HepG2 (cell line): Measurements from ENCODE around the gene CD300A. TPM values are rescaled to one million over a fixed set of nuclear protein-coding genes. Genes with fewer than 3 reads are reported as not detected.

Source experiments
- ATAC-seq: fragments of 200-7000 bp; cut with Tn5 transposase; 3 replicates; pipeline ENCODE4 v1.9.1; 2020; ENCODE audit warnings: mild to moderate bottlenecking, moderate library complexity
- BruUV-seq: library from RNA; stranded (reverse); fragments of 400-500 nt; replicated peaks from 2 replicates; lab custom pipeline; 2021; lab: Mats Ljungman, UMichigan
- CTCF ChIA-PET: fragments of 300-600 bp; formaldehyde crosslinking; extraction: SDS; loops from one replicate; lab custom pipeline; 2021; ENCODE audit warnings: low total read pairs, inconsistent platforms, low intra/inter-chr PET ratio; lab: Yijun Ruan, JAX
- POLR2A ChIA-PET: fragments of 350-600 bp; sonication (Branson Sonifier 250); formaldehyde crosslinking; loops from one replicate; lab custom pipeline; 2020; ENCODE audit warnings: antibody characterized with exemption, inconsistent platforms; lab: Yijun Ruan, JAX
- DNase-seq: peaks from one replicate; pipeline ENCODE4 v3.0.0-alpha.2; 2015; ENCODE audit warnings: low spot score
- FAIRE-seq: peaks from 3 replicates; lab custom pipeline; 2011; peaks lifted over from hg19 to GRCh38; lab: Jason Lieb, UNC
- H2AFZ ChIP-seq: one replicate; pipeline ENCODE4 v1.6.1; 2011; ENCODE audit warnings: low read length, inconsistent platforms
- H3K27ac ChIP-seq: fragments of 300-600 bp; 3 replicates; pipeline ENCODE4 v1.8.0; 2011; ENCODE audit warnings: mixed run types, mild to moderate bottlenecking, mixed read lengths, low read length, inconsistent platforms; ENCODE audit not compliant: insufficient read depth; ENCODE audit errors: extremely low read length
- H3K27me3 ChIP-seq, 2 experiments: fragments of 200-600 bp in 1 of 2; 2 replicates in 1 of 2; 3 replicates in 1 of 2; pipeline versions ENCODE4 v1.6.0 to v1.8.0; 2011; ENCODE audit warnings: low read length in 2 of 2, mild to moderate bottlenecking in 2 of 2, moderate library complexity in 2 of 2, inconsistent platforms in 1 of 2; ENCODE audit not compliant: insufficient read depth in 2 of 2, control insufficient read depth in 1 of 2
- H3K36me3 ChIP-seq, 2 experiments: fragments of 200-600 bp in 1 of 2; replicated peaks in 1 of 2; 2 replicates in 1 of 2; 3 replicates in 1 of 2; pipeline versions ENCODE4 v1.5.1 to v1.8.0; 2011; ENCODE audit warnings: low read length in 2 of 2, inconsistent platforms in 1 of 2; ENCODE audit not compliant: insufficient read depth in 2 of 2, control insufficient read depth in 1 of 2
- H3K4me1 ChIP-seq: 2 replicates; pipeline ENCODE4 v1.5.1; 2012; ENCODE audit warnings: low read length, inconsistent platforms; ENCODE audit not compliant: insufficient read depth
- H3K4me2 ChIP-seq: 2 replicates; pipeline ENCODE4 v1.6.0; 2011; ENCODE audit warnings: low read depth, low read length, inconsistent platforms
- H3K4me3 ChIP-seq, 3 experiments: fragments of 200-600 bp in 1 of 3; sonication (generic), shearing (Covaris generic) in 1 of 3; replicated peaks in 1 of 3; 2 replicates each; pipeline ENCODE4 v1.5.1; 2011 to 2016; ENCODE audit warnings: low read length in 3 of 3, inconsistent platforms in 2 of 3, low read depth in 2 of 3, mild to moderate bottlenecking in 2 of 3, control low read depth in 1 of 3, mixed read lengths in 1 of 3; ENCODE audit not compliant: insufficient read depth in 1 of 3
- H3K79me2 ChIP-seq: one replicate; pipeline ENCODE4 v1.6.1; 2011; ENCODE audit warnings: low read length, inconsistent platforms; ENCODE audit not compliant: insufficient read depth
- H3K9ac ChIP-seq: 2 replicates; pipeline ENCODE4 v1.6.0; 2011; ENCODE audit warnings: mild to moderate bottlenecking, low read depth, low read length, inconsistent platforms; ENCODE audit not compliant: insufficient read depth
- H3K9me3 ChIP-seq: 2 replicates; pipeline ENCODE4 v1.5.1; 2012; ENCODE audit warnings: mild to moderate bottlenecking, low read length
- H4K20me1 ChIP-seq: 2 replicates; pipeline ENCODE4 v1.6.0; 2011; ENCODE audit warnings: inconsistent platforms, mild to moderate bottlenecking, low read length, moderate library complexity; ENCODE audit not compliant: insufficient read depth
- ARID2 ChIP-seq: sonication (generic); formaldehyde crosslinking; IDR thresholded peaks from 2 replicates; pipeline ENCODE4 v1.8.1; 2022; ENCODE audit warnings: mild to moderate bottlenecking, missing genetic modification reagents, borderline replicate concordance
- ATF2 ChIP-seq: sonication (generic); formaldehyde crosslinking; IDR thresholded peaks from 2 replicates; pipeline ENCODE4 v1.4.0; 2020; ENCODE audit warnings: missing genetic modification reagents
- ATF5 ChIP-seq: sonication (generic); formaldehyde crosslinking; IDR thresholded peaks from 2 replicates; pipeline ENCODE4 v1.4.0; 2020; ENCODE audit warnings: mild to moderate bottlenecking, low read depth, missing genetic modification reagents
- BCLAF1 ChIP-seq: fragments of 450-650 bp; IDR thresholded peaks from 2 replicates; pipeline ENCODE4 v1.6.1; 2017; ENCODE audit warnings: mild to moderate bottlenecking
- CSRNP2 ChIP-seq: sonication (generic); formaldehyde crosslinking; conservative IDR thresholded peaks from 2 replicates; pipeline ENCODE4 v1.8.0; 2022; ENCODE audit warnings: low read depth, missing genetic modification reagents
- ETS1 ChIP-seq: sonication (generic); formaldehyde crosslinking; IDR thresholded peaks from 2 replicates; pipeline ENCODE4 v1.4.0; 2020; ENCODE audit warnings: missing genetic modification reagents
- IRF2 ChIP-seq: IDR thresholded peaks from 2 replicates; pipeline ENCODE4 v1.6.1; 2018; ENCODE audit warnings: missing genetic modification reagents, missing compliant biosample characterization
- KAT2B ChIP-seq: fragments of 150-350 bp; IDR thresholded peaks from 2 replicates; pipeline ENCODE4 v1.6.1; 2014; ENCODE audit warnings: low read depth, low read length, borderline replicate concordance
- MYNN ChIP-seq: sonication (generic); formaldehyde crosslinking; IDR thresholded peaks from 2 replicates; pipeline ENCODE4 v1.4.0; 2020; ENCODE audit warnings: mild to moderate bottlenecking, low read depth, missing genetic modification reagents
- NCOR1 ChIP-seq: fragments of 200-600 bp; sonication (generic); IDR thresholded peaks from 2 replicates; pipeline ENCODE4 v1.7.0; 2017; ENCODE audit warnings: antibody characterized with exemption, low read length, borderline replicate concordance
- RFXANK ChIP-seq: IDR thresholded peaks from 2 replicates; pipeline ENCODE4 v1.6.1; 2016
- RNF2 ChIP-seq: fragments of 450-650 bp; conservative IDR thresholded peaks from 2 replicates; pipeline ENCODE4 v1.6.1; 2016; ENCODE audit warnings: low read depth
- ZNF17 ChIP-seq: sonication (generic); formaldehyde crosslinking; IDR thresholded peaks from 2 replicates; pipeline ENCODE4 v1.5.0; 2020; ENCODE audit warnings: mild to moderate bottlenecking, missing genetic modification reagents
- ZNF329 ChIP-seq: sonication (generic); formaldehyde crosslinking; IDR thresholded peaks from 2 replicates; pipeline ENCODE4 v1.9.0; 2021; ENCODE audit warnings: low read depth, mild to moderate bottlenecking, missing genetic modification reagents
- ZNF430 ChIP-seq: sonication (generic); formaldehyde crosslinking; IDR thresholded peaks from 2 replicates; pipeline ENCODE4 v1.9.0; 2021; ENCODE audit warnings: mild to moderate bottlenecking, missing genetic modification reagents
- ZNF567 ChIP-seq: sonication (generic); formaldehyde crosslinking; IDR thresholded peaks from 2 replicates; pipeline ENCODE4 v1.8.1; 2023; ENCODE audit warnings: mild to moderate bottlenecking, missing genetic modification reagents, borderline replicate concordance
- WGBS: methylation state at CpG from one replicate; pipeline ENCODE4 v1.1.6; 2017; ENCODE audit warnings: low lambda C conversion rate; 5-methylcytosine and 5-hydroxymethylcytosine counted together
- in situ Hi-C: cut with HindIII; loops from 2 replicates; pipeline ENCODE4 v1.10.0; 2017; ENCODE audit warnings: low pct_unique_long_range_greater_than_20kb; ENCODE audit not compliant: extremely low pct_ligation_motif_present
- intact Hi-C: fragments of 100-400 bp; cut with micrococcal nuclease; formaldehyde crosslinking; loops from one replicate; pipeline ENCODE4 v1.10.0; 2022; ENCODE audit not compliant: unreplicated experiment
- polyA plus RNA-seq, 8 experiments: library from polyadenylated mRNA; depleted of rRNA in 3 of 8; stranded (reverse) in 7 of 8; unstranded in 1 of 8; fragments of >200 nt; fragmentation: Illumina TruSeq in 4 of 8; extraction: Trizol in 4 of 8; gene quantifications; 2 replicates each; pipeline versions ENCODE4 v1.2.1 to v1.2.3, GENCODE V29; 2011 to 2016; ENCODE audit warnings: low read depth in 4 of 8, missing spikeins in 1 of 8, mixed read lengths in 1 of 8; ENCODE audit not compliant: insufficient read depth in 1 of 8
- total RNA-seq, 5 experiments: library from RNA; depleted of rRNA; stranded (reverse); fragments of >200 nt; fragmentation: Illumina TruSeq; extraction: Trizol; gene quantifications; 2 replicates each; pipeline ENCODE4 v1.2.3, GENCODE V29; 2016; ENCODE audit warnings: low read depth in 1 of 5

The CD300A gene
- total and polyA plus RNA-seq, 2 of the 13 experiments (the other 11 are each of a cell fraction or from before 2014, with no cell fraction given) = not detected

- POLR2A ChIA-PET = no interaction called here
- intact Hi-C loops = no loop called here
- no peaks in the 10 kb centered on the region for H3K36me3 ChIP-seq
- no peaks in the 10 kb centered on the region for H4K20me1 ChIP-seq
- peaks cover 11% of the 10 kb centered on the region; the same call in 1 of the 2 replicates for H3K4me1 ChIP-seq
- no peak overlapping the region for H3K4me3 ChIP-seq
- 20% methylated on average over 3 of the region's 3 CpGs for WGBS
- H2AFZ ChIP-seq = no peak overlapping the region
- H3K27ac ChIP-seq = no peak overlapping the region
- no peak overlapping the region for H3K4me2 ChIP-seq
- DNase-seq (no peak), FAIRE-seq (no peak), ATAC-seq (no peak)
- H3K9ac ChIP-seq = no peak overlapping the region
- 0 out of 2 replicates have a peak, but pooled peaks cover 5% of the 10 kb centered on the region for H3K9me3 ChIP-seq
- CTCF ChIA-PET = no interaction called here
- TF ChIP-seq ZNF430 (CRISPR knock-in tag) (no peak), ATF2 (CRISPR knock-in tag) (no peak), BCLAF1 (no peak), KAT2B (no peak), ZNF329 (no peak), NCOR1 (no peak), IRF2 (CRISPR knock-in tag) (no peak), ZNF567 (CRISPR knock-in tag) (no peak), ARID2 (CRISPR knock-in tag) (no peak), ETS1 (CRISPR knock-in tag) (no peak), ATF5 (CRISPR knock-in tag) (no peak), RNF2 (no peak), MYNN (no peak), ZNF17 (CRISPR knock-in tag) (no peak), RFXANK (CRISPR knock-in tag) (no peak), CSRNP2 (CRISPR knock-in tag) (no peak)
- no peaks in the 10 kb centered on the region for H3K79me2 ChIP-seq
- H3K27me3 ChIP-seq = peaks cover 0 to 47% of the 10 kb centered on the region in 2 experiments; a peak in 4 of 5 replicates
- no TSS peak for BruUV-seq
- in situ Hi-C loops = no loop called here
Measured at GRCh38 chr17:74520016-74520434, 53.6 kb downstream of the CD300A start.
